Omental fat pad (tissue), 4 donors: ENCODE measurements around the gene ZG16B. TPM values are rescaled to one million over a fixed set of nuclear protein-coding genes. Genes with fewer than 3 reads are reported as not detected.

ENCODE experiments used
- ATAC-seq: fragments of 150-250 bp; one replicate; pipeline ENCODE4 v1.9.1; 2016; ENCODE audit warnings: mild to moderate bottlenecking, moderate library complexity; ENCODE audit not compliant: low FRiP score
- DNase-seq: peaks from one replicate; pipeline ENCODE4 v3.0.0-alpha.2; 2019; ENCODE audit warnings: low spot score
- total RNA-seq, 4 donors: library from RNA; depleted of rRNA; stranded (reverse); fragments of >200 nt; gene quantifications; one replicate each; pipeline ENCODE4 v1.1.0, GENCODE V29; 2016
- TF ChIP-seq, protein P1 (sequence below), 3 donors: fragments of 450-650 bp; IDR thresholded peaks; one replicate each; pipeline ENCODE4 v1.5.1; 2016 to 2017; ENCODE audit warnings: antibody characterized with exemption in 3 of 3, mild to moderate bottlenecking in 3 of 3, moderate library complexity in 2 of 3

Gene ZG16B
- total RNA-seq, 4 donors from 2014 or later, result 1.0 TPM; not detected in 3

DNA sequence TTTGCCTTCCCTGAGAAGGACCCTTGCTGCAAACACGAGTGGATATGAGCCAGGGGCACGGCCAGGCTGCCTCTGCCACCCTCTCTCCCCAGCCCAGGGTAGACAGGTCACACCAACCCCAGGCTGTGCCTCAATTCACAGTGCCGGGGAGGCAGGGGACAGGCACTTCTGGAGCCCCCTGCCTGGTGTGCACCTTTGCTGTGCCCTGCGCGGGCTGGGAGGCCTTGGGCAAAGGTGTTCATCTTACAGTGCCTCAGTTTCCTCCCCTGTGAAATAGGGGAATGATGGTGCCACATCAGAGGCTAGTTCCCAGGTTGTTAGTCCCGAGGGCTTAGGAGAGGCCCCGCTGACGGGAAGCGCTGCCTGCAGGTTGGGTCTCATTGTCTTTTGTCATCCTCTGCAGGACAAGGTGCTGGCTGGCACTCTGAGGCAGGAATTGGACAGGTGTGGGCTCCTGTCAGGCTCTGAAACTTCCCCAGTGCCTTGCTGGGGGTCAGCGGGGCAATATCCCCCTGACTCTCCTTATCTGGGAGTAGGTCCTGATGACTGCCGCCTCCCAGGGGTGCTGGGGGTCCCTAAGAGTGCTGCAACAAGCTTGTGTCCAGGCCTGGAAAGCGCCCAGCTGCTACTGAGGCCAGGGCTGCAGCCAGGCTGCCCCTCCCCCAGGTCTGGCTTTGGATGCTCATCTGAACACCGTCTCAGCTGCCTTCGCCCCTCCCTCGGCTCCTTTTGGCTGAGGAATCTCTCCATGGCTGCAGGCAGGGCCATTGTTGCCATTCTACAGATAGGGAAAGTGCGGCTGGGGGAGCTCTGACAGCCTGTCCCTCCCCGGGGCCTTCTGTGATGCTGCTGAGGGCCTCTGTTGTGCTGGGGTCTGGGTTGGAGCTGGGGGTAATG, 9.9 kb upstream of the ZG16B start:
- ATAC-seq (no peak), DNase-seq (no peak)

DNA sequence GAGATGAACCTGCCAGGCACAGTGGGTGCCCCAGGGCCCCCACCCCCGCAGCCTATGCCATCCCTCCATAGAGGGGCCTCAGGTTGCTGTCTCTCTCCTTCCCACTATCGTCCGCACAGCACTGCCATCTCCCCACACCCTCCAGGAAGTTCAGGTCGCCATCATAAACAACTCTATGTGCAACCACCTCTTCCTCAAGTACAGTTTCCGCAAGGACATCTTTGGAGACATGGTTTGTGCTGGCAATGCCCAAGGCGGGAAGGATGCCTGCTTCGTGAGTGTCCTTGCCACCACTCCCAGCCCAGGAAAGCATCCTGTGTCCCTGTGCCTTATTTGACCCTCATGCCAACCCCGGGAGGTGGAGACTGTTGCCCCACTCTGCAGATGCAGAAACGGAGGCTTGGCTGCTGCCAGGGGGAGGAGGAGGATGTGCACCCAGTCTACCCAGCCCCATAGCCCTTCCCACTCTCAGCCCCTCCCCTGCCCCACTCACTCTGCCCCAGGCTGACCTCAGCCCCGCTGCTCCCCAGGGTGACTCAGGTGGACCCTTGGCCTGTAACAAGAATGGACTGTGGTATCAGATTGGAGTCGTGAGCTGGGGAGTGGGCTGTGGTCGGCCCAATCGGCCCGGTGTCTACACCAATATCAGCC, 9.1 kb upstream of the ZG16B start:
- no peak for DNase-seq
- ATAC-seq, result no peak
- TF ChIP-seq, protein P1, sequence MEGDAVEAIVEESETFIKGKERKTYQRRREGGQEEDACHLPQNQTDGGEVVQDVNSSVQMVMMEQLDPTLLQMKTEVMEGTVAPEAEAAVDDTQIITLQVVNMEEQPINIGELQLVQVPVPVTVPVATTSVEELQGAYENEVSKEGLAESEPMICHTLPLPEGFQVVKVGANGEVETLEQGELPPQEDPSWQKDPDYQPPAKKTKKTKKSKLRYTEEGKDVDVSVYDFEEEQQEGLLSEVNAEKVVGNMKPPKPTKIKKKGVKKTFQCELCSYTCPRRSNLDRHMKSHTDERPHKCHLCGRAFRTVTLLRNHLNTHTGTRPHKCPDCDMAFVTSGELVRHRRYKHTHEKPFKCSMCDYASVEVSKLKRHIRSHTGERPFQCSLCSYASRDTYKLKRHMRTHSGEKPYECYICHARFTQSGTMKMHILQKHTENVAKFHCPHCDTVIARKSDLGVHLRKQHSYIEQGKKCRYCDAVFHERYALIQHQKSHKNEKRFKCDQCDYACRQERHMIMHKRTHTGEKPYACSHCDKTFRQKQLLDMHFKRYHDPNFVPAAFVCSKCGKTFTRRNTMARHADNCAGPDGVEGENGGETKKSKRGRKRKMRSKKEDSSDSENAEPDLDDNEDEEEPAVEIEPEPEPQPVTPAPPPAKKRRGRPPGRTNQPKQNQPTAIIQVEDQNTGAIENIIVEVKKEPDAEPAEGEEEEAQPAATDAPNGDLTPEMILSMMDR (IDR thresholded peaks at IDR 0.05), result no peak

More for the DNA sequence above, 9.9 kb upstream of the ZG16B start:
- TF ChIP-seq, protein P1 (IDR thresholded peaks at IDR 0.05), result no peak

DNA sequence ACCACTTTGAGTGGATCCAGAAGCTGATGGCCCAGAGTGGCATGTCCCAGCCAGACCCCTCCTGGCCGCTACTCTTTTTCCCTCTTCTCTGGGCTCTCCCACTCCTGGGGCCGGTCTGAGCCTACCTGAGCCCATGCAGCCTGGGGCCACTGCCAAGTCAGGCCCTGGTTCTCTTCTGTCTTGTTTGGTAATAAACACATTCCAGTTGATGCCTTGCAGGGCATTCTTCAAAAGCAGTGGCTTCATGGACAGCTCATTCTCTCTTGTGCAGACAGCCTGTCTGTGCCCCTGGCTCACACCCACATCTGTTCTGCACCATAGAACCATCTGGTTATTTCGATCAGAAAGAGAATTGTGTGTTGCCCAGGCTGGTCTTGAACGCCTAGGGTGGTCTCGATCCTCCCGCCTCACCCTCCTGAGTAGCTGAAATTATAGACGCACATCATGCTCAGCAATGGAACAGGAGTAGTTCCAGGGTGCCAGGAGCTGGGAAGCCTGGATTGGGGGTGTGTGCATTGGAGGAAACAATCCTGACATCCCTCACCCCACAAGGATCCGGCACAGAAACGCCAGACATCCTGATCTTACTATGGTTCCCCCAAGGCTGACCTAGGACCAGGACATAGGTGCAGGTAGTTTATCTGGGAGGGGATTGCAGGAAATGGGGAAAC, 8.5 kb upstream of the ZG16B start:
- TF ChIP-seq, protein P1 (IDR thresholded peaks at IDR 0.05), result no peak
- no peak for DNase-seq
- no peak for ATAC-seq

DNA sequence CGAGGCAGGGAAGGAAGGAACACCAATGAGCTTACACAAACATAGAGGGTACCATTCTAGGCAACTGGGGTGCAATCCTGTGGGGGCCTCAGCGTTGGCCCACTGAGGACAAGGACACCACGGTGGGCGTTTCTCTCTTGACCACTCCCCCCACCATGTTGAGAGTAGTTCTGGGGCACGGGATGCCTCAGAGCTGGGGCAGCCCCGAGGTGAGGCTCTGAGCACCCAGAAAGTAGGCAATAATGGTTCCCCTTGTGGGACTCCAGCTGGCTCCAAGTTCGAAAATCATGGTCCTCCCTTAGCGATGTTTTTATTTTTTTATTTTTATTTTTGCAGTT, 8.0 kb upstream of the ZG16B start:
- DNase-seq (no peak), ATAC-seq (no peak)
- TF ChIP-seq, protein P1 (IDR thresholded peaks at IDR 0.05), result no peak

DNA sequence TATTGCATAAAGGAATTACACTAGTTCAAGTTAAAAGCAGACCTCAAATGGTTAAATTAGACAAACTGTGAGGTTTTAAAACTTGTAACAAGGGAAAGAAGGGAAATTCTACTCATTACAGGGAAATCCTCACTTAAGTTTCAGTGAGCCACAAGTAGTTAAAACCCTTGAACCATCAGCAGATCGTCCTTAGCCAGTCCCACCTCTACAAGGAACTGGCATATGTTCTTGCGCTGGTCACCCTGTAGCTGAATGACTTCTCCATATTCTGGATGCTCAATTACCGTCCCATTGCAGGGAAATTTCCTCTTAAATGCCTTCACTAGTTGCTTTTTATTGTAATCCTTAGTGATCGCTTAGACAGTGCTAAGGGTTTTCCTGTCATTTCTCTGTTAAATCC, 7.6 kb upstream of the ZG16B start:
- TF ChIP-seq, protein P1 (IDR thresholded peaks at IDR 0.05), result no peak
- ATAC-seq (no peak), DNase-seq (no peak)

DNA sequence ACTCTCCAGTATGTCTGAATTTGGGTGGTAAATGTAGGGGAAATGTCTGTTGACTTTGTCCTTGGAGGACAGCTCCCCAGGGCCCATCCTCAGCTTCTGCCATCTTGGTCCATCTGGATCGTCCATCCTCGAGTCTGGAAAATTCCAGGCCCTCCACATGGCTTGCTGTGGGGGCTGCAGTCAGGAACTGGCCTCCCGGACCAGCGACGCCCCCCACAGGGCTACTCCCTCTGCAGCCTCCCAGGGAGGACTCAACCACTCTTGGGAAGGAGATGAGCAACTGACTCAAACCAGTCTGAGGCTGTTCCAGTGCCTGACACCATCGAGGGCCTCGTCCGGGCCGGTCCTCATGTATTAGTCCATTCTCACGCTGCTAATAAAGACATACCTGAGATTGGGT, 5.5 kb upstream of the ZG16B start:
- TF ChIP-seq, protein P1 (IDR thresholded peaks at IDR 0.05), result no peak
- ATAC-seq (no peak), DNase-seq (no peak)
